Smooth muscle cell (in vitro differentiated cells): Measurements from ENCODE around the gene LIM2. TPM values are rescaled to one million over a fixed set of nuclear protein-coding genes. Genes with fewer than 3 reads are reported as not detected.

ENCODE experiments used
- DNase-seq: peaks from one replicate; lab custom pipeline; 2025; ENCODE audit not compliant: unreplicated experiment; lab: John Stamatoyannopoulos, UW
- H2AFZ ChIP-seq: fragments of 200-600 bp; sonication (generic); 2 replicates; pipeline ENCODE4 v1.6.0; 2016; ENCODE audit warnings: antibody characterized with exemption, low read depth, mild to moderate bottlenecking
- H3F3A ChIP-seq: fragments of 200-600 bp; sonication (generic); 2 replicates; pipeline ENCODE4 v1.6.0; 2017; ENCODE audit warnings: antibody characterized with exemption, low read depth
- H3K27ac ChIP-seq: fragments of 200-600 bp; sonication (generic); 2 replicates; pipeline ENCODE4 v1.5.1; 2016; ENCODE audit warnings: low read depth, mild to moderate bottlenecking
- H3K27me3 ChIP-seq: fragments of 200-600 bp; sonication (generic); 2 replicates; pipeline ENCODE4 v1.6.1; 2016; ENCODE audit warnings: low read depth, mild to moderate bottlenecking
- H3K36me3 ChIP-seq: fragments of 200-600 bp; sonication (generic); 2 replicates; pipeline ENCODE4 v1.5.1; 2016; ENCODE audit warnings: low read depth
- H3K4me1 ChIP-seq: fragments of 200-600 bp; sonication (generic); 2 replicates; pipeline ENCODE4 v1.5.1; 2016; ENCODE audit warnings: low read depth
- H3K4me2 ChIP-seq: fragments of 200-600 bp; sonication (generic); 2 replicates; pipeline ENCODE4 v1.6.0; 2016; ENCODE audit warnings: mild to moderate bottlenecking
- H3K4me3 ChIP-seq: fragments of 200-600 bp; sonication (generic); 2 replicates; pipeline ENCODE4 v1.5.1; 2016; ENCODE audit warnings: mild to moderate bottlenecking
- H3K79me2 ChIP-seq: fragments of 200-600 bp; sonication (generic); 2 replicates; pipeline ENCODE4 v1.6.0; 2016; ENCODE audit warnings: low read depth, mild to moderate bottlenecking
- H3K9ac ChIP-seq: fragments of 200-600 bp; sonication (generic); 2 replicates; pipeline ENCODE4 v1.6.0; 2016; ENCODE audit warnings: low read depth
- H3K9me3 ChIP-seq: fragments of 200-600 bp; sonication (generic); replicated peaks from 2 replicates; pipeline ENCODE4 v1.5.1; 2016; ENCODE audit warnings: low read depth
- H4K20me1 ChIP-seq: fragments of 200-600 bp; sonication (generic); 2 replicates; pipeline ENCODE4 v1.6.0; 2016; ENCODE audit warnings: low read depth
- WGBS: methylation state at CpG from one replicate; pipeline ENCODE4 v1.1.7; 2016; ENCODE audit warnings: low lambda C conversion rate; 5-methylcytosine and 5-hydroxymethylcytosine counted together
- polyA plus RNA-seq: library from polyadenylated mRNA; unstranded; fragments of >200 nt; fragmentation: Nextera tagmentation; extraction: Ambion mirVana; gene quantifications from 2 replicates; pipeline ENCODE4 v1.2.1, GENCODE V29; 2016
- total RNA-seq: library from RNA; depleted of rRNA; stranded (reverse); fragments of >200 nt; gene quantifications from 2 replicates; pipeline ENCODE4 v1.2.3, GENCODE V29; 2014
- TF ChIP-seq, protein P1 (sequence below): fragments of 200-600 bp; sonication (generic); IDR thresholded peaks from 2 replicates; pipeline ENCODE4 v1.5.1; 2017; ENCODE audit warnings: borderline replicate concordance, mild to moderate bottlenecking, antibody characterized with exemption; ENCODE audit not compliant: insufficient read depth, poor library complexity, severe bottlenecking

The LIM2 gene
- total and polyA plus RNA-seq, 2 experiments from 2014 or later = not detected

DNA sequence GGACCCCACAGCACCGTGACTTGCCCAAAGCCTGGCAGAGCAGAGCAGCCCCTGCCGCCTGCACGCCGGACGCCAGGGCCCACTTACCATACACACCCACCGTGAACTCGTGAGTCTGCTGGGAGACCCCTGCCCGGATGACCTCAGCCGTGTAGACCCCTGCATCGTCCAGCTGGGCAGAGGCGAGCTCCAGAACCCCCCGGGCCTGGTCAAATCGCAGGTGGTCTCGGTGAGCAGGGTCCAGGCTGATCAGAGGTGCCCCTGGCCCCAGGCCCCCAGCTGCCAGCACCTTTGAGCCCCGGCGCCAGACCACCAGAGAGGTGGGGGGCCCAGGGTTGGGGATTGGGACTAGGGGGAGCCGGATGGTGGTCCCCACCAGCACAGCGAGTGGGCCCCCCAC is 46.7 kb downstream of the LIM2 start:
- no peaks in the 10 kb centered on the region for H3K9me3 ChIP-seq
- H3K4me2 ChIP-seq = peak overlapping the region; percentile 95
- H3F3A ChIP-seq = no peaks in the 10 kb centered on the region
- no peaks in the 10 kb centered on the region for H4K20me1 ChIP-seq
- H3K27ac ChIP-seq = no peak overlapping the region
- TF ChIP-seq, protein P1, sequence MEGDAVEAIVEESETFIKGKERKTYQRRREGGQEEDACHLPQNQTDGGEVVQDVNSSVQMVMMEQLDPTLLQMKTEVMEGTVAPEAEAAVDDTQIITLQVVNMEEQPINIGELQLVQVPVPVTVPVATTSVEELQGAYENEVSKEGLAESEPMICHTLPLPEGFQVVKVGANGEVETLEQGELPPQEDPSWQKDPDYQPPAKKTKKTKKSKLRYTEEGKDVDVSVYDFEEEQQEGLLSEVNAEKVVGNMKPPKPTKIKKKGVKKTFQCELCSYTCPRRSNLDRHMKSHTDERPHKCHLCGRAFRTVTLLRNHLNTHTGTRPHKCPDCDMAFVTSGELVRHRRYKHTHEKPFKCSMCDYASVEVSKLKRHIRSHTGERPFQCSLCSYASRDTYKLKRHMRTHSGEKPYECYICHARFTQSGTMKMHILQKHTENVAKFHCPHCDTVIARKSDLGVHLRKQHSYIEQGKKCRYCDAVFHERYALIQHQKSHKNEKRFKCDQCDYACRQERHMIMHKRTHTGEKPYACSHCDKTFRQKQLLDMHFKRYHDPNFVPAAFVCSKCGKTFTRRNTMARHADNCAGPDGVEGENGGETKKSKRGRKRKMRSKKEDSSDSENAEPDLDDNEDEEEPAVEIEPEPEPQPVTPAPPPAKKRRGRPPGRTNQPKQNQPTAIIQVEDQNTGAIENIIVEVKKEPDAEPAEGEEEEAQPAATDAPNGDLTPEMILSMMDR = no peak
- no peaks in the 10 kb centered on the region for H3K79me2 ChIP-seq
- no peaks in the 10 kb centered on the region for H3K36me3 ChIP-seq
- no peaks in the 10 kb centered on the region for H3K27me3 ChIP-seq
- H3K4me3 ChIP-seq = peak overlapping the region; percentile 64
- no peak for DNase-seq
- H3K4me1 ChIP-seq = no peaks in the 10 kb centered on the region
- no peak overlapping the region for H3K9ac ChIP-seq
- H2AFZ ChIP-seq = no peak overlapping the region
- 95% methylated on average over 18 of the region's 18 CpGs for WGBS

GRCh38 chr19:51339687-51340656 is 47.8 kb downstream of the LIM2 start:
- no peaks in the 10 kb centered on the region for H3K9me3 ChIP-seq
- peak overlapping the region; percentile 54 for H3K9ac ChIP-seq
- H3K36me3 ChIP-seq = no peaks in the 10 kb centered on the region
- WGBS = 1% methylated on average over 66 of the region's 107 CpGs
- TF ChIP-seq, protein P1 = peak; percentile 13
- no peaks in the 10 kb centered on the region for H3F3A ChIP-seq
- H4K20me1 ChIP-seq = no peaks in the 10 kb centered on the region
- H3K27me3 ChIP-seq = no peaks in the 10 kb centered on the region
- H3K79me2 ChIP-seq = no peaks in the 10 kb centered on the region
- peak overlapping the region; percentile 95 for H3K4me2 ChIP-seq
- DNase-seq = peak; percentile 96
- no peaks in the 10 kb centered on the region for H3K4me1 ChIP-seq
- peak overlapping the region; percentile 16 for H3K27ac ChIP-seq
- H3K4me3 ChIP-seq = peak overlapping the region; percentile 64
- peak overlapping the region; percentile 82 for H2AFZ ChIP-seq

DNA sequence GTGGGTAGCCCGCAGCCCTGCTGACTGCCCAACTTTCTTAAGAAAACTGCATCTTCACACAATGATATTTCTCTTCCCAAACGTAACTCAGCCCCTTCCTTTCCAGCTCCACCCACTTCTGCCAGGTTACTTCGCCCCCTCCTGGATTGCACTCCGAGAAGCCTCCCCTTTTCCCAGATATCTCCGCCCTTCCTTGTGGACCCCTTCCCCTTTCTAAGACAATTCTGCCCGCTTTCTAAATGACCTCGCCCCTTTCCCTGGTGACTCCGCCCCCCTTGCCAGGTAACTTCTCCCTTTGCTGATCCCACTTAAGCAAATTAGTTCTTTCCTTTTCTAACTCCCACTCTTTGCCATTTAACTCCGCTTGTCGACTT is 48.5 kb downstream of the LIM2 start:
- H3K4me3 ChIP-seq = peak overlapping the region; percentile 64
- H3K27me3 ChIP-seq = no peaks in the 10 kb centered on the region
- peak overlapping the region; percentile 53 for H2AFZ ChIP-seq
- H3K36me3 ChIP-seq = no peaks in the 10 kb centered on the region
- TF ChIP-seq, protein P1 = no peak
- H3K9me3 ChIP-seq = no peaks in the 10 kb centered on the region
- peak overlapping the region; percentile 88 for H3K4me2 ChIP-seq
- peak overlapping the region; percentile 16 for H3K27ac ChIP-seq
- H4K20me1 ChIP-seq = no peaks in the 10 kb centered on the region
- H3F3A ChIP-seq = no peaks in the 10 kb centered on the region
- H3K4me1 ChIP-seq = no peaks in the 10 kb centered on the region
- no peak overlapping the region for H3K9ac ChIP-seq
- H3K79me2 ChIP-seq = no peaks in the 10 kb centered on the region
- WGBS = 1% methylated on average over 10 of the region's 10 CpGs
- no peak for DNase-seq
